Parietal lobe (tissue), 2 donors: ENCODE results near the gene ST13. TPM values are rescaled to one million over a fixed set of nuclear protein-coding genes. Genes with fewer than 3 reads are reported as not detected.

Experiments
- small RNA-seq: library from RNA; depleted of rRNA; stranded (forward); fragments of <200 nt; gene quantifications from one replicate; pipeline ENCODE3, GENCODE V24; 2014; ENCODE audit warnings: low replicate concordance
- total RNA-seq: library from RNA; depleted of rRNA; stranded (reverse); fragments of >200 nt; gene quantifications from one replicate; pipeline ENCODE4 v1.2.3, GENCODE V29; 2014

ST13 gene
- total RNA-seq, result 141 TPM

DNA sequence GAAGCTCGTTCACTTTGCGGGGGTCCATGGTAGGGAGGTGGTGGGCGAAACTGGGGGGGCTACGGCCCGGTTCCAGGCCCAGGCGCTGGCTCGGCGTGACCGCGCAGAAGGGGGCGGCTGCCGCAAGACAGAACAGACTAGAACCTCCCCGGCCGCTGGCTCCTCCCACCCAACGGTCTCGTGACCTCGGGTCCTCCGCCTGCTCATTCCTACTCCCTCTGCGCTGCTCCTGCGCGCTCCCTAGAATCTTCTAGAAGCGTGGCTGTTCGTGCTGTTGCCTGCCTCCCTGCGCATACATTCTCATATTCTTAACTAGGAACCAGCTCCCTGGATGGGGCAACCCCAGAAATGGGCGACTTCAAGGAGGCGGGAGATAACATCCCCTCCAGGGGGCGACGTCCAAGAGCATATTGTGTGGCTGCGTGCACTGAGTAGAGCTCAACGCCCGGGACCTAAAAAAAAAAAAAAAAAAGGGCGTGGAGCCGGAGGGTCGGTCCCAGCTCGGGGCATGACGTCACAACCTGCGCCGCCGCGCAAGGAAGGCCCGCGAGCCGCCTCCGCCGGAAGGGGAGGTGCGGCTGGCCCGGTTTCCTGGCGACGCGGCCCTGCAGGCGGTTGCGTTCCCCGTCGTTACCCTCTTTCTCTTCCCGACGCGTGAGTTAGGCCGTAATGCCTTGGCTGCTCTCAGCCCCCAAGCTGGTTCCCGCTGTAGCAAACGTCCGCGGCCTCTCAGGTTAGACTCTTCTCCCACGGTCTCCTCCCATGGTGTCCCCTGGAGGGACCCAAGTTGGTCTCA is at the start of gene ST13, which contains the start of gene XPNPEP3:
ST13 (minus strand) TSS at position 127 of the 796 bp plus-strand sequence; CDS start at position 28, 99 bp downstream.
XPNPEP3 (plus strand) TSS at position 636 of the 796 bp plus-strand sequence; CDS start at position 670, 34 bp downstream.

DNA sequence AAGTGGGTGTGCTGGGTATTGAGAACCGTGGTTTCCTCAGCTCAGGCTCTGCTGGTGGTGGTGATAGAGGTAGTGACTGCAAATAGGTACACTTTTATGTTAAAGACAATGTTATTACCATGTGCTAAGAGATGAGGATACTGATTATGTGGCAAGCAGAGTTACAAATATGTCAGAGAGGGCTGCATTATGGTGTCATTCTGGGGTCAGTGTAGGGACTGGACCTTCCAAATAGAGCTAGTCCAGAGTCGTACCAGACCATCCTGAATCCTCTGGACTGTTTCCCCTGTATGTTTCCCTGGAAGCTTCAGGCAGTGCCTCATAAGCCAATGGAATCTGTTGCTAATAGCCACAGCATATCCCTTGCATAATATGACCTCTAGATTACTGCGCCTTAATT is 5.6 kb upstream of the ST13 start, which contains the start of gene DNAJB7:
DNAJB7 (minus strand) TSS at position 101 of the 400 bp plus-strand sequence. CDS start 119 bp downstream, outside the sequence.

DNA sequence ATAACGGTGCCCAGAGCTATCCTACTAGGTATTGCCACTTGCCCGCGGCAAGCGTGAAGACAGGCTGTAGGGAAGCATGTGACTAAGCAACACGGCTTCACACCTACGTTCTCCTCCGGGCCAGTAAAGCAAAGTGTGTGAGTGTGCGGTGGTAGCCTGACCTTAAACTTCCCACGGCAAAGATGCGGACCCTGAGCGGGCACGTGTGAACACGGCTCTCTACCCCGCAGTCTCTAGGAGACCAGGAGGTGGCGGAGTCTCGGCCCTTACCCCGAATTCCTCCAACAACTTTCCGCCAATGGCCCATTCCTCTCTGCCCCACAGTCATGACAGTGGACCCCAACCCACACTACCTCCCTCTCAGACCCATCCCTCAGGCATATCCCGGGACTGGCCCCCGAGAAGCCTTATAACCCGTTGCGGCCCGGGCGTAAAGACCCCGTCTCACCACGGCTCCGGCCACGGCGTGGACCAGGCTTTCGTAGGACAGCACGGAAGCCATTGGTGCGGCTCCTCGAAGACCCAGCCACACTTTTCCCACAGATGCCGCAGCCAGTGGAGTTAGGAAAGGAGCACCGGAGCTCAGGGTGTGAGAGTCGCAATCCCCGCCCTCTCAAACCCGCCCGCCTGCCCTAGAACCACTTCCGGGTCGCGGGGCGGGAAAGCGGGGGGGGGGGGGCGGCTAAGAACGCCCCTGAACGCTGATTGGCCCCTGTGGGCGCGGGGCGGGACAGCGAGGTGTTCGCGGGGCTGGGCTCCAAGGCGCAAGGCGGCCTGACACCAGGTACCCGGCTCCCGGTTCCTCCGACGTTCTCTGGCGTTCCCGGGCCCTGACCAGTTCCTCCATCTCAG is 37.5 kb downstream of the ST13 start, which contains the start of gene SLC25A17:
SLC25A17 (minus strand) TSS at position 600 of the 852 bp plus-strand sequence; CDS start at position 502, 98 bp downstream.

Small RNA genes within 50 kb of the gene (small RNA-seq; reads per million reads assigned to genes)
- gene JTBP1, result not detected
- gene MIR4766, result 0.09 reads per million

Other genes with a start within 250 kb of the ST13 start
- 60.1 TPM for gene MRTFA, start 219.9 kb downstream of the ST13 start, total RNA-seq
- gene MCHR1, start 177.2 kb downstream of the ST13 start, total RNA-seq, result 0.63 TPM
- 24.1 TPM for gene SLC25A17, start 37.3 kb downstream of the ST13 start, total RNA-seq
- 9.4 TPM for gene XPNPEP3, start 509 bp upstream of the ST13 start, total RNA-seq
- gene DNAJB7, start 5.5 kb upstream of the ST13 start, total RNA-seq, result not detected
- gene RBX1, start 94.7 kb upstream of the ST13 start, total RNA-seq, result 62.6 TPM
- gene EP300, start 236.0 kb upstream of the ST13 start, total RNA-seq, result 164 TPM